ENCODE data around the gene MAP4K3.
"Not testable (repeated sequence)": the region's sequence is repeated elsewhere in the genome, so short reads cannot be mapped to it uniquely, and the experiment has no call there.

MAP4K3 gene

DNA sequence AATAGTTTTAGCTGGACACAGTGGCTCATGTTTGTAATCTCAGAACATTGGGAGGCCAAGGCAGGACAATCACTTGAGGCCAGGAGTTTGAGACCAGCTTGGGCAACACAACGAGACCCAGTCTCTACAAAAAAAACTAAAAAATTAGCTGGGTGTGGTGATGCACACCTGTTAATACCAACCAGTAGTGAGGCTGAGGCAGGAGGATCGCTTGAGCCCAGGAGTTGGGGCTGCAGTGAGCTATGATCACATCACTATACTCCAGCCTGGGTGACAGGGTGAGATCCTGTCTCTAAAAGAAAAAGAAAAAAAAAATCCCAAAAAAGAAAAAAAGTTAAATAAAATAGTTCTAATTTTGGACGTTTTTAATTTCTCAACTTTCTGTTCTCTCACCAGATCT lies 68.7 kb downstream of the MAP4K3 start:
- DNase-seq, result no peak

DNA sequence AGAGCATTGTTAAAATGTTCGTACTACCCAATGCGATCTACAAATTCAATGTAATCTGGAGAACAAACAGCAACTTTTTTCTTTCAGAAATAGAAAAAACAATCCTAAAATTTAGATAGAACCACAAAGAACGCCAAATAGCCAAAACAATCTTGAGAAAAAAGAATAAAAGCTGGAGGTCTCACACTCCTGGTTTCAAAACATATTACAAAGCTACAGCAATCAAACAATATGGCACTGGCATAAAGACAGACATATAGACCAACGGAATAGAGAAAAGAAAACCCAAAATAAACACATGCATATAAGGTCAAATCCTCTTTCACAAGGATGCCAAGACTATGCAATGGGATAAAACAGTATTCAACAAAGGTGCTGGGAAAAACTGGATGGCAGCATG lies 74.5 kb downstream of the MAP4K3 start:
- DNase-seq, result no peak

DNA sequence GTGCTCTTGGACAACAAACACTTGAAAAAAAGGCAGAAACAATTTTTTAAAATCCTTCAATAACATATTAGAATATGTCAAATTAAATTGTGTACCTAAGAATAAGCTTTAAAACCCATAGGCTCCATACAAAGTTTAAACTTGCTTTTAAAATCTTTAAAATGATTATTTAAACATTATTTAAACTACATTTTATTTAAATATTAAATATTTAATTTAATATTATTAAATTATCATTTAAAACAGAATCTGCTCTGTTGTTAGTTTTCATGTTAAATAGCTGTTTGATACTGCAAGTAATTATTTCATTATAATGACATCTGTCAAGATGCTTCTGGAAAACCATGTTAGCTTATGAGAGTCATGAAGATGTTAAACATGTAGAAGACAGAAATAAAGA lies 75.6 kb downstream of the MAP4K3 start:
- no peak for DNase-seq

DNA sequence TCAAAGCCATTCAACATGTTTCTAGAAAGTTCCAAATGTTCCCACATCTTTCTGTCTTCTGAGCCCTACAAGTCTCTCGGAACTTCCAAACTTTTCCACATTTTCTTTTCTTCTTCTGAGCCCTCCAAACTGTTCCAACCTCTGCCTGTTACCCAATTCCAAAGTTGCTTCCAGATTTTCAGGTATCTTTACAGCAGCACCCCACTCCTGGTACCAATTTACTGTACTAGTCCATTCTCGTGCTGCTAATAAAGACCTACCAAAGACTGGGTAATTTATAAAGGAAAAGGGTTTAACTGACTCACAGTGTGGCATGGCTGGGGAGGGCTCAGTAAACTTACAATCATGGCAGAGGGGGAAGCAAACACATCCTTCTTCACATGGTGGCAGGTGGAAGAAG lies 76.7 kb downstream of the MAP4K3 start:
- DNase-seq, result not testable (repeated sequence)

DNA sequence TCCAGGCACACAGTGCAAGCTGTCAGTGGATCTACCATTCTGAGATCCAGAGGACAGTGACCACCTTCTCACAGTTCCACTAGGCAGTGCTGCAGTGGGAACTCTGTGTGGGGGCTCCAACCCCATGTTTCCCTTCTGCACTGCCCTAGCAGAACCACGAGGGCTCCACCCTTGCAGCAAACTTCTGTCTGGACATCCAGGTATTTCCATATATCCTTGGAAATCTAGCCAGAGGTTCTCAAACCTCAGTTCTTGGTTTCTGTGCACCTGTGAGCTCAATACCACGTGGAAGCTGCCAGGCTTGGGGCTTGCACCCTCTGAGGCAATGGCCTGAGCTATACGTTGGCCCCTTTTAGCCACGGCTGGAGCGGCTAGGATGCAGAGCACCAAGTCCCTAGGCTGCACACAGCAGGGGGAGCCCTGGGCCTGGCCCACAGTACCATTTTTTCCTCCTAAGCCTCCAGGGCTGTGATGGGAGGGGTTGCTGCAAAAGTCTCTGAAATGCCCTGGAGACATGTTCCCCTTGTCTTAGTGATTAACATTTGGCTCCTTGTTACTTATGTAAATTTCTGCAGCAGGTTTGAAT lies 77.5 kb downstream of the MAP4K3 start:
- no peak for DNase-seq

DNA sequence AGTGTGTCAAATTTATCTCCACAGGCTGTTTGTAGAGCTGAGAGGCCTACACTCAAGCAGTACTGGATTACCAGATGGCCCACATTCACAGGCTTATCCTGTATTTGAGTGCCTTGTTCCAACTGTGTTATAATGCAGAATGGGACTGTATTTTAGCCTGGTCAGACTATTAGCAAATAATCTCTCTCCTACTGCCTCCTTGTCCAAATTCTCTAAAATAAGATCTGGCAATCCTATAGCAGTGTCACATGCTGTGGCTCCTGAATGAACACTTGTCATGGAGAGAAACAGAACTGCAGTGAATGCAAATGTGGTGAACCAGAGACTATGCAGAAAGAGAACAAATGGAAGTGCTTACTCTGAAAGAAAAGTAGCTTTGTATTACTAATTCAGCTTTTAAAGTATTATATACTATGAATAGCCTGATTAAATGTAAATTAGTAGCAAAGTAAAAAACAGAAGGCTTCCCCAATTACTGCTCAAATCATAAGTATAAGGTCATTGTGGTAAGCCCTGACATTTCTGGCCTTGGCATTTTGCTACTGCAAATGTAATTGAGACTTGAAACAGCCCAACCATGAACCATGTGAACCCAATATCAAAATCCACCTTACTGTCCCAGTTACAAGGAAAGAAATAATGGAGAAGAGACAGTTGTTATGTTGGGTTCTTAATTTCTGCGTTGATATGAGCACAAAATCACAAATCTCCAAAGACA lies 80.0 kb downstream of the MAP4K3 start:
- DNase-seq, result no peak

DNA sequence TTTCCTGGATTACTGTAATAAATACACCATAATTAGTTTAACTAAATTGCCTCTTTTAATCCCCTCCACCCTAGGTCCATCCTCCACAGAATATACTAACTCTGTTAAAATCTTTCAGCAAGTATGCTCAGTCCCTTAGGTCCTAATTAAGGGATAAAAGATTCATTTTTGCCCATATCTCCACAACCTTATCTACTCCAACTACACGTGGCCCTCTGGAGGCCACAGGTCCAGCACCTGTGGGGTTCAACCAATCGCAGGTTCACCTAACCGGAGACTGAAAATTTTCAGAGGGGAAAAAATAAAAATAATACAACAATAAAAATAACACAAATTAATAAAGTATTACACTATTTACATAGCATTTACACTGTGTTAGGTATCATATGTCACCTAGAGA lies 86.4 kb downstream of the MAP4K3 start:
- DNase-seq, result no peak

DNA sequence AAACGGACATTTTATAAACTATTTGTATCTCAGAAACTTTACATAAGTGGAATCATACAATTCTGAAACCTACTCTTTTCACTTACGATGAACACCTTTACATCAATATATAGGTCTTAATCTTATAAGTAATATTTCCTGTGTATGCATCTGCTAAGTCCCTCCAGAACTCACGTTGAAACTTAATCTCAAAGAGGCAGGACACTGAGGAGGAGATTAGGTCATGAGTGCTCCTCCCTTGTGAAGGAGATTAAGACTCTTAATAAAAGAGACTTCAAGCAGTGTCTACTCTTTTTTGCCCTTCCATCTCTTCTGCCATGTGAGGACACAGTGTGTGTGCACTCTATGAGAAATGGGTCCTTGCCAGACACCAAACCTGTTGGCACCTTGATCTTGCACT lies 98.6 kb downstream of the MAP4K3 start:
- no peak for DNase-seq

DNA sequence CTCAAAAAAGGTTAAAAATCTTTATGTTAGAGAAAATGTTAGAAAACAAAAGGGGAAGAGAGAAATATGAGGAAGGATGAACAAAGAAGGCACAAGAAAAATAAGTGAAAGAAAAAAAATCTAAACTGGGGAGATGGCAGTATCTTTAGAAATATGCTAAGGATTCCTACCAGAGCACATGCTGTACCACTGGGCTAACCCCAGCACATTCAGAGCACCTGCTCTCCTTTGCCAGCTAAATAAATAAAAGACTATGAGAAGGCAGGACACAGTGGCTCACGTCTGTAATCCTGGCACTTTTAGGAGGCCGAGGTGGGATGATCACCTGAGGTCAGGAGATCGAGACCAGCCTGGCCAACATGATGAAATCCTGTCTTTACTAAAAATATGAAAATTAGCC lies 101.2 kb downstream of the MAP4K3 start:
- DNase-seq, result no peak

DNA sequence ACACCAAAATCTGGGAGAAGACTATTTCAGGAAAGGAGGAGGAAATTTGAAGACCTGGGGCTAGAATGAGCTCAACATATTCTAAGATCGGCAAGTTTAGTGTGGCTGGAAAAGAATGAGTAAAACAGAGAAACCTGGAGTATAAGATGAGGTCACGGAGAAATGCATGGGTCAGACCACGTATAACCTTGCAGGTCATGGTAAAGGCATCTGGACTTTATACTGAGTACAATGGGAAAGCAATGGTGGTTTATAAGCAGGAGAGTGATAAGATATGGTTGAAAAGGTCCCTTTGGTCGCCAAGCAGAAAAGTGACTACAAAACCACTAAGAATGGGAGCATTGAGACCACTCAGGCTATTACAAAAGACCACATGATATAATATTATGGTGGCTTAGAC lies 102.1 kb downstream of the MAP4K3 start:
- DNase-seq, result no peak

DNA sequence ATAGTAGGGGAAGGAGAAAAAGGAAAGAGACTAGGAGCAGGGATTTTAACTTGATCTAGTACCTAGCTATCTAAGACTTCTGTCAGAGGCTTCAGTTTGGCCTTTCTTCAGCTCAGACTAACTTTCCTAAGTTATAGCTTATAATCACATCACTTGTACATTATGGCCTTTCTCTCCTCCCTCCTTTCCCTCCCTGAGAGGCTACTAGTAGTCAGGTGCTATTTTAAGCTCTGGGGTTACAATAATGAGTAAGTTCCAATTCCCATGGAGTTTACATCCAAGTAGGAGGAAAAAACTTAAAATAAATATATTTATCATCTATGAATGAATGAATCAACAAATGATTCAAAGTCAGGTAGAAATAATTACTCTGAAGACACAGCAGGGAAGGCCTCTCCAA lies 102.6 kb downstream of the MAP4K3 start:
- DNase-seq, result no peak

DNA sequence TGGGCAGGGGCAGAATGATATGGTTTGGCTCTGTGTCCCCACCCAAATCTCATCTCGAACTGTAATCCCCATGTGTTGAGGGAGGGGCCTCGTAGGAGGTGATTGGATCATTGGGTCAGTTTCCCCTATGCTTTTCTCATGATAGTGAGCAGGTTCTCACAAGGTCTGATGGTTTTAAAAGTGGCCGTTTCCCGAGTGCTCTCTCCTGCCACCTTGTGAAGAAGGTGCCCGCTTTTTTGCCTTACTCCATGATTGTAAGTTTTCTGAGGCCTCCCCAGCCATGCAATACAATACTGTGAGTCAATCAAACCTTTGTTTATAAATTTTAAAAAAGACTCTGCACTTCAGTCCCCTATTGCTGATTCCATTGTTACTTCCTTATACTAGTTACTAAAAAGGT lies 110.4 kb downstream of the MAP4K3 start:
- no peak for DNase-seq

DNA sequence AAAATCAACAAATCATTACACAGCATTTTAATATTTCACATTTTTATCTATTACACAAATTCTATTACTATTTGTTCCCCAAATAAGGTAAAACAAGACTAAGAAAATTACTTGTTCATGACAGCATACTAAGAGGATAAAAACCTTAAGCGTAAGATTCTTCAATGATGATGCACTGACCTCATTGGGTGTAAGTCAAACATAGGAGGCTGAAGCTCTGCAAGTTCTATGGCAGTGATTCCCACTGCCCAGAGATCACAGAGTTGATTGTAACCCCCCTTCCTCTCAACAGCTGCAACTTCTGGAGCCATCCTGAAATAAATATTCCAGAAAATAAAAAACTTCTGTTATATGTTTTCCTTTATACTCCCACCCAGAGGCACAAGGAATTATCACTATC lies 111.1 kb downstream of the MAP4K3 start:
- DNase-seq, result no peak

DNA sequence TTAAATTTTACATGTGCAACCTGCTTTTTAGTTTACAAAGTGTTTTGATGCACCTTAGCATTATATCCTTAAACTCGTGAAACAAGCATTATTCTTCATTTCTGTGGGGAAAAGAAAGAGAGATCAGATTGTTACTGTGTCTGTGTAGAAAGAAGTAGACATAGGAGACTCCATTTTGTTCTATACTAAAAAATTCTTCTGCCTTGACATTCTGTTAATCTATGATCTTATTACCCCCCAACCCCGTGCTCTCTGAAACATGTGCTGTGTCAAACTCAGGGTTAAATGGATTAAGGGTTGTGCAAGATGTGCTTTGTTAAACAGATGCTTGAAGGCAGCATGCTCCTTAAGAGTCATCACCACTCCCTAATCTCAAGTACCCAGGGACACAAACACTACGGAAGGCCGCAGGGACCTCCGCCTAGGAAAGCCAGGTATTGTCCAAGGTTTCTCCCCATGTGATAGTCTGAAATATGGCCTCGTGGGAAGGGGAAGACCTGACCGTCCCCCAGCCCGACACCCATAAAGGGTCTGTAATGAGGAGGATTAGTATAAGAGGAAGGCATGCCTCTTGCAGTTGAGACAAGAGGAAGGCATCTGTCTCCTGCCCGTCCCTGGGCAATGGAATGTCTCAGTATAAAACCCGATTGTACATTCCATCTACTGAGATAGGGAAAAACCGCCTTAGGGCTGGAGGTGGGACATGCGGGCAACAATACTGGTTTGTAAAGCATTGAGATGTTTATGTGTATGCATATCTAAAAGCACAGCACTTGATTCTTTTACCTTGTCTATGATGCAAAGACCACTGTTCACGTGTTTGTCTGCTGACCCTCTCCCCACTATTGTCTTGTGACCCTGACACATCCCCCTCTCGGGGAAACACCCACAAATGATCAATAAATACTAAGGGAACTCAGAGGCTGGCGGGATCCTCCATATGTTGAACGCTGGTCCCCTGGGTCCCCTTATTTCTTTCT lies 115.7 kb downstream of the MAP4K3 start:
- not testable (repeated sequence) for DNase-seq

DNA sequence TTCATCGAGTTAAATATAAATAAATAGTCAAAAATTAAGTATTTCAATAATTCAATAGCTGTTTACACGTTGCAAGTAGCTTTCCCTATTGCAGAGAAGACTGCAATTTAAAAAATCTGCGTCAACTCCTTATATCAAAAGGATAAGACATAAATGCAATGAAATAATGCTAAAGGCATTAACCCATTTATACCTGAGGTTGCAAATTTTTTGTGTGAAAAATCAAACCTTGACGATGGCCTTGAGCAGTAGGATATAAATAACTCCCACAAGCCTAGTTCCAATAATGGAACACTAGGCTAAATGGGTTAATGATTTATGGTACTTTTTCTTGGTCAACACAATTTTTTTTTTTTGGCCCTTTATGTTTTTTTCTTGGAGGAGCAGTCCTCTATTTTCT lies 116.9 kb downstream of the MAP4K3 start:
- no peak for DNase-seq

DNA sequence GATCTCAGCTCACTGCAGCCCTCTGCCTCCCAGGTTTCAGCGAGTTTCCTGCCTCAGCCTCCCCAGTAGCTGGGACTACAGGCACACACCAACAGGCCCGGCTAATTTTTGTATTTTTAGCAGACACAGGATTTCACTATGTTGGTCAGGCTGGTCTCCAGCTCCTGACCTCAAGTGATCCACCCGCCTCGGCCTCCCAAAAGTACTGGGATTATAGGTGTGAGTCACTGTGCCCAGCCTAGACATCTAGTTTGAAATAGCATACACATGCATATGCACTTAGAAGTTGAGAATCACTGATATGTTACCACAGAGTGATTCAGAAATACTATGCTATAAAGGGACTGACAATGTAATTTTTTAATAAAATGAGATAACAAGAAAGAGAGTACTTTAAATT lies 123.5 kb downstream of the MAP4K3 start:
- DNase-seq, result no peak

DNA sequence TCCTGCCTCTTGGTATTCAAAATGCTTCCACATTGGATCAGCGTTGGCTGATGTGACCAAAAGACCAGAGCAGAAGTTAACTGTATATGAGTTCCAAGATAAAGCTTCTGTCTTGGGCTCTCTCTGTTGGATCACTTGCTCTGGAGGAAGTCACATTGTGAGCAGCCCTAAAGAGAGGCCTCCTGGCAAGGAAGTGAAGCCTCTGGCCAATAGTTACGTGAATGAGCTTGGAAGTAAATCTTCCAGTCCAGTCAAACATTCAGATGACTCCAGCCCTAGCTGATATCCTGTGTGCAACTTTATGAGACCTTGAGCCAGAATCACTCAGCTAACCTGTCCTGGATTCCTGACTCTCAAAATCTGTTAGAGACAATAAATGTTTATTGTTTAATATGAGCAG lies 125.6 kb downstream of the MAP4K3 start:
- DNase-seq, result no peak

DNA sequence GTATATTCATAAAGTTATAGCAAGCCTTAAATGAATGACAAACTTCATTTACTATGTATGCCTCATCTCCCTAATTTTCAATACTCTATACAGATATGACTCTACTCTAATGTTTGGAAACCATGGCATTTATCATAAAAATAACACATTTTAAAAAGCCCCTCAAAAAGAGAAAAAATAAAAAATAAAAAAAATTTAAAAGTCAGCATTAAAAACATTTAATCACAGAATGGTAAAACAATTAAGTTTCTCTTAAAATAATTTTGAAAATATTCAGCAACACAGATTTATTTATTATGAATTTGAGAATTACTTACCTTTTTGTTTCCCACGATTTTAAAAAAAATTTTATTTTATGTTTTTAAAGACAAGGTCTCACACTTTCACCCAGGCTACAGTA lies 128.3 kb downstream of the MAP4K3 start:
- no peak for DNase-seq

DNA sequence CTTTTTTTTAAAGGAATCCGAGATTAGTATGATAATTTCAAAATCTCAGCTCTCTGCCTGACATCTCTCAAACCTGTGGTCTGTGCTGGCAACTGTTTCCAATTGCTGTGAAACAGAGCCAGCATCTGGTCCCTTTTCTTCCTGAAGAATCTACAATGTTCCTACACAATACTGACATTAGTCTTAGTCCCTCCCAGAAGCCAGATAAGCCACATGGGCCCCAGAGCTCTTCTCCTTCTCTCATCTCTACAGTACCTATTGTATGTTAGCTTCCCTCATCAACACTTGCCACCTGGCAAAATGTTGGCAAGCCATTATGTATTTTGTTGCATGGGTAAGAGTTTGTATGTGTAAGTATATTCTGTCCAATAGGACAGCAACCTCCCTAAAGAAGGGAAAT lies 130.5 kb downstream of the MAP4K3 start:
- DNase-seq, result no peak

DNA sequence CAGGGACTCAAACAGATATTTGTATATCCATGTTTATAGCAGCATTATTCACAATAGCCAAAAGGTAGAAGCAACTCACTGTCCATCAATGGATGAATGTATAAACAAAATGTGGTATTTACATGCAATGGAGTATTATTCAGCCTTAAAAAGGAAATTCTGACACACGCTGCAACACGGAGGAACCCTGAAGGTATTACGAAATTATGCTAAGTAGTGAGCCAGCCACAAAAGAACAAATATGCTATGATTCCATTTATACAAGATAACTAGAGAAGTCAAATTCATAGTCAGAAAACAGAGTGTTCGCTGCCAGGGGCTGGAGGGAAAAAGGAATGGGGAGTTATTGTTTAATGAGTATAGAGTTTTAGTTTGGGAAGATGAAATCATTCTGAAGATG lies 132.4 kb downstream of the MAP4K3 start:
- DNase-seq, result no peak

DNA sequence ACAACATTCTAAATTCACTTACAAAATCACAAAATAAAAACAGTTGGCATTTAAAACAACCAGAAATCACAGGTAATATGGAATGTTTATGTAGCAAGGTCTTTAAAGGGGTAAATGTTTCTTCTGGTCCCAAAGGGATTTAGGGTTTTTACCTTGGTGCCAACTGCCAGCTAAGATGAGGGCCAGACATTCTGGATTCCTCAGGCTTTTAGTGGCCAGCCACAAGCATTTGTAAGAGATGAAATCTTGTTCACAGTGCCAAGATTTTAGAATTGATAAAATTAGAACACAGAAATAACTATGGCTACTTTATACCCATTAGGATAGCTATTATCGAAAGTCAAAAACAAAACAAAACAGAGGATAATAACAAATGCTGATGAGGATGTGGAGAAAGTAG lies 132.9 kb downstream of the MAP4K3 start:
- DNase-seq, result no peak

DNA sequence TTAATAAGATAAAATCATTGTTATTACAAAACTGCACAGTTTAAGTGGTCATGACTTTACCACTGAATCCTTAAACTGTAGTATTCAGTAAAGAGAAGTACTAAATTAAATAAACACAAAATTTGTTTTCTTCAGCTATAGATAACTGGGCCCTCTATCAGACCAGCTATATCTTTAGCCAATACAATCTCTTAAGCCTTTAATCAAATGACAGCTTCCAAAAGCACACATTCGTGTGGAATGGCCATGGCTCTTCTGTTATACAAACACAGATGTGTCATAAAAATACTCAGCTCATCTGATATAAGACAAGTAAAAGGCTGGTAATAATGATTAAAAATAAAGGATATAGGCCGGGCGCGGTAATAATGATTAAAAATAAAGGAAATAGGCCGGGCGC lies 135.7 kb downstream of the MAP4K3 start:
- no peak for DNase-seq

DNA sequence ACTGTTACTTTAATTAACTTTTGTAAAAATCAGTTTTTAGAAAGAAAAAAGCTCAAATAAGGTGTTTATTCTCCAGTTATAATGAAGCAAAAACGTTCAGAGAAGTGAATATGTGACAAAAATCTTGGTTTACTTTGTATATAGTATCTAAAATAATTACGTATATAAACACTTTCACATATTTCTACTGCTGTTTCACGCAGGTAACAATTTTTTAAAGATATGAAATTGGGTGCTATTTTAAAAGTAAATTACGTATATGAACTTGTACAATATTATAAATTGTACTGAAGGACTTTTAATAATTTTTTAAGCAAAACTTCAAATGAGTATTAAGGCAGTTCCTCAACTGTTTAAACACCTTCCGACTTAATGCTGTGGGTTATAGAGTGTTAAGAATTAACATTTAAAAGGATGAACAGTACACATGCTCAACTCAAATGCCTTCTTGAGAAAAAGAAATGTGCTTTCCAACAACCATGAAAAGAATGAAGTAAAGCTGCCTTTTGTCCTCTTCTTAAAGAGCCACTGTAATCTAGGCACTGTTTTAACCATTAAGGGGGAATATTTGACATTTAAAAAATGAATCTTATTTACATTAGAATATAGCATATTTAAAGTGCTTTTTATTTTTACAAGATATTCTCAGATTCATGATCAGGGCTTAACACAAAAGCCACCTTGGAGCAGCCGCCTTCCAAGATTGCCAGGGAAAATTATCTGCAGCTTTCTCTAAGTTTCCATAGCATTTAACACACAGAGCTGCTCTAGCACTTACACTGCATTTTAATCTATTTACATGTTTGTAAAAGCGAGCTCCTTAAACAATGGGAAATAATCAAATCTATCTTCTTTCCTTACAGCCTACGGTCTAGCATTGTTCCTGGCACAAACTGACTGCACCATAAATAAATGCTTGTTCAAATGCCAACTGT lies 136.8 kb downstream of the MAP4K3 start:
- no peak for DNase-seq

All from NCI-H1048 (cell line).